Lower leg skin (tissue), 4 donors: ENCODE measurements around the gene POLN. TPM values are rescaled to one million over a fixed set of nuclear protein-coding genes. Genes with fewer than 3 reads are reported as not detected.

Source experiments
- DNase-seq, 2 donors: peaks; one replicate each; pipeline ENCODE4 v3.0.0-alpha.2; 2019; ENCODE audit warnings: low spot score in 2 of 2
- H3K4me3 ChIP-seq: fragments of 200-600 bp; sonication (generic); 2 replicates; pipeline ENCODE4 v1.5.1; 2017; ENCODE audit warnings: mild to moderate bottlenecking, low read depth; ENCODE audit not compliant: poor library complexity, severe bottlenecking
- CTCF ChIP-seq, 3 donors: fragments of 450-650 bp; IDR thresholded peaks; one replicate each; pipeline ENCODE4 v1.5.1; 2016; ENCODE audit warnings: antibody characterized with exemption in 3 of 3, mild to moderate bottlenecking in 3 of 3, moderate library complexity in 2 of 3
- POLR2A ChIP-seq, 2 donors: fragments of 450-650 bp; IDR thresholded peaks; one replicate each; pipeline ENCODE4 v1.6.1; 2016 to 2017; ENCODE audit warnings: antibody characterized with exemption in 2 of 2, mild to moderate bottlenecking in 1 of 2, moderate library complexity in 1 of 2
- WGBS, 2 donors: methylation state at CpG; one replicate each; pipeline ENCODE4 v1.1.5; 2018; 5-methylcytosine and 5-hydroxymethylcytosine counted together
- intact Hi-C: fragments of 100-400 bp; cut with DNase I; formaldehyde crosslinking; loops from one replicate; pipeline ENCODE4 v1.15.0; 2023; ENCODE audit warnings: low total_unique reads
- total RNA-seq, 4 donors: library from RNA; depleted of rRNA; stranded (reverse); fragments of >200 nt; gene quantifications; one replicate each; pipeline ENCODE4 v1.1.0, GENCODE V29; 2016

The POLN gene
- 1 to 10 TPM in 2 of 4 donors, under 1 TPM in 2; 0.30 to 3.3 (median 0.89) TPM for total RNA-seq

GRCh38 chr4:2241410-2242353 is at the start of gene POLN, which contains the start of gene HAUS3:
Gene POLN, minus strand, starts transcription at chr4:2242121. Its CDS starts 12,890 bp downstream, at chr4:2229231.
Gene HAUS3, minus strand, starts transcription at chr4:2242121. Its CDS starts 1,175 bp downstream, at chr4:2240946.
- H3K4me3 ChIP-seq: peak within 1 kb of the TSS; percentile 98
- TF ChIP-seq POLR2A (IDR thresholded peaks at IDR 0.05) (no peak), CTCF (IDR thresholded peaks at IDR 0.05) (no peak)
- 0 to 1% methylated on average over 56 to 58 of the region's 88 CpGs for WGBS, 2 donors
- intact Hi-C loops: no loop called here
- peak; percentile 96 to 100 for DNase-seq

- H3K4me3 ChIP-seq: no peak overlapping the region
- peak in 1 of 2 donors; percentile 78 for DNase-seq
- TF ChIP-seq CTCF (IDR thresholded peaks at IDR 0.05) (no peak), POLR2A (IDR thresholded peaks at IDR 0.05) (no peak)
- intact Hi-C loops: no loop called here
- WGBS, 2 donors: 71 to 85% methylated on average over 24 of the region's 24 CpGs
Measured at GRCh38 chr4:2290974-2291704, 49.2 kb upstream of the POLN start.

GRCh38 chr4:2290488-2290887 is 48.6 kb upstream of the POLN start:
- peak in 1 of 2 donors; percentile 67 for DNase-seq
- H3K4me3 ChIP-seq: no peak overlapping the region
- WGBS, 2 donors: 82 to 85% methylated on average over 4 to 7 of the region's 9 CpGs
- intact Hi-C loops: no loop called here
- TF ChIP-seq CTCF (IDR thresholded peaks at IDR 0.05) (no peak), POLR2A (IDR thresholded peaks at IDR 0.05) (no peak)

GRCh38 chr4:2289955-2290333 is 48.0 kb upstream of the POLN start:
- 91% methylated on average over 3 to 11 of the region's 11 CpGs for WGBS, 2 donors
- peak in 1 of 2 donors; percentile 79 for DNase-seq
- H3K4me3 ChIP-seq: no peak overlapping the region
- intact Hi-C loops: no loop called here
- TF ChIP-seq POLR2A (IDR thresholded peaks at IDR 0.05) (no peak), CTCF (IDR thresholded peaks at IDR 0.05) (no peak)

- intact Hi-C loops: no loop called here
- DNase-seq: peak in 1 of 2 donors; percentile 82
Measured at GRCh38 chr4:2289311-2289954, 47.5 kb upstream of the POLN start.

More at GRCh38 chr4:2289311-2289954, 47.5 kb upstream of the POLN start:
- no peak overlapping the region for H3K4me3 ChIP-seq
- WGBS, 2 donors: 92 to 97% methylated on average over 8 to 11 of the region's 14 CpGs
- TF ChIP-seq CTCF (IDR thresholded peaks at IDR 0.05) (no peak), POLR2A (IDR thresholded peaks at IDR 0.05) (no peak)
